Naive thymus-derived CD4-positive, alpha-beta T cell (primary cell): ENCODE data around the gene KLHL42. TPM values are rescaled to one million over a fixed set of nuclear protein-coding genes. Genes with fewer than 3 reads are reported as not detected.

ENCODE experiments used
- ATAC-seq: fragments of 150-1000 bp; cut with Tn5 transposase; 2 replicates; pipeline ENCODE4 v1.10.0; 2021; ENCODE audit warnings: mild to moderate bottlenecking, moderate library complexity
- CTCF ChIA-PET: fragments of 350-600 bp; sonication (Branson Sonifier 250); formaldehyde crosslinking; loops from one replicate; lab custom pipeline; 2021; ENCODE audit warnings: antibody characterized with exemption; lab: Charles Lee
- POLR2A ChIA-PET: fragments of 350-600 bp; sonication (Branson Sonifier 250); formaldehyde crosslinking; loops from one replicate; lab custom pipeline; 2021; ENCODE audit warnings: antibody characterized with exemption, inconsistent platforms; lab: Charles Lee
- DNase-seq, 9 donors: peaks; one replicate each; pipeline versions ENCODE4 v3.0.0 to v3.0.0-alpha.2; 2020 to 2022; ENCODE audit warnings: mixed read lengths in 1 of 9
- H3K27ac ChIP-seq: one replicate; pipeline ENCODE4 v1.7.0; 2013; ENCODE audit warnings: mild to moderate bottlenecking, low read depth, low read length, moderate library complexity
- H3K27me3 ChIP-seq, 2 donors: one replicate each; pipeline ENCODE4 v1.7.0; 2013; ENCODE audit warnings: low read length in 2 of 2, mild to moderate bottlenecking in 2 of 2, moderate library complexity in 2 of 2; ENCODE audit not compliant: control insufficient read depth in 2 of 2, insufficient read depth in 2 of 2
- H3K36me3 ChIP-seq, 3 experiments: 1 replicate in 2 of 3; 2 replicates in 1 of 3; pipeline ENCODE4 v1.7.0; 2013; ENCODE audit warnings: low read length in 3 of 3, mild to moderate bottlenecking in 3 of 3, moderate library complexity in 1 of 3; ENCODE audit not compliant: insufficient read depth in 3 of 3, control insufficient read depth in 2 of 3
- H3K4me1 ChIP-seq, 2 donors: one replicate each; pipeline ENCODE4 v1.7.0; 2013; ENCODE audit warnings: low read length in 2 of 2, mild to moderate bottlenecking in 2 of 2, moderate library complexity in 1 of 2; ENCODE audit not compliant: control insufficient read depth in 2 of 2, insufficient read depth in 2 of 2
- H3K4me3 ChIP-seq: 2 replicates; pipeline ENCODE4 v1.7.0; 2013; ENCODE audit warnings: mild to moderate bottlenecking, low read length
- H3K9me3 ChIP-seq, 3 experiments: 1 replicate in 2 of 3; 2 replicates in 1 of 3; pipeline ENCODE4 v1.7.0; 2013; ENCODE audit warnings: low read length in 3 of 3; ENCODE audit not compliant: control insufficient read depth in 2 of 3
- H3K27ac Mint-ChIP-seq, 9 donors: one replicate each; pipeline ENCODE4 v1.8.0; 2020 to 2022; ENCODE audit warnings: mixed read lengths in 9 of 9, mild to moderate bottlenecking in 8 of 9, moderate library complexity in 5 of 9, inconsistent platforms in 2 of 9
- H3K27me3 Mint-ChIP-seq, 5 donors: one replicate each; pipeline ENCODE4 v1.8.0; 2021 to 2022; ENCODE audit warnings: mixed read lengths in 5 of 5, mild to moderate bottlenecking in 1 of 5
- H3K36me3 Mint-ChIP-seq, 5 donors: one replicate each; pipeline ENCODE4 v1.8.0; 2020 to 2022; ENCODE audit warnings: mixed read lengths in 5 of 5, mild to moderate bottlenecking in 3 of 5, inconsistent platforms in 1 of 5
- H3K4me1 Mint-ChIP-seq, 7 donors: one replicate each; pipeline ENCODE4 v1.8.0; 2020 to 2022; ENCODE audit warnings: mixed read lengths in 7 of 7, mild to moderate bottlenecking in 3 of 7, inconsistent platforms in 1 of 7
- H3K4me3 Mint-ChIP-seq, 10 donors: one replicate each; pipeline ENCODE4 v1.8.0; 2020 to 2022; ENCODE audit warnings: mild to moderate bottlenecking in 10 of 10, mixed read lengths in 10 of 10, moderate library complexity in 6 of 10, inconsistent platforms in 2 of 10
- H3K9me3 Mint-ChIP-seq, 11 donors: one replicate each; pipeline ENCODE4 v1.8.0; 2020 to 2022; ENCODE audit warnings: mixed read lengths in 11 of 11, mild to moderate bottlenecking in 4 of 11, inconsistent platforms in 1 of 11, moderate library complexity in 1 of 11
- intact Hi-C, 2 donors: fragments of 100-400 bp; cut with micrococcal nuclease; formaldehyde crosslinking; loops; one replicate each; pipeline ENCODE4 v1.15.1; 2023
- polyA plus RNA-seq, 2 donors: library from polyadenylated mRNA; unstranded; fragments of 300-500 nt; fragmentation: Illumina TruSeq; gene quantifications; one replicate each; pipeline ENCODE4 v1.2.3, GENCODE V29; 2021
- total RNA-seq, 6 experiments: library from RNA in 5 of 6; stranded (reverse) in 5 of 6; gene quantifications; 1 replicate in 5 of 6; 2 replicates in 1 of 6; pipeline ENCODE4 v1.2.3 and lab custom pipeline; 2021 to 2026

Gene KLHL42
- total and polyA plus RNA-seq, 7 experiments from 2014 or later = 9.6 to 27.0 (median 16.9) TPM

- Histone ChIP-seq H3K4me3 (no peak overlapping the region), H3K9me3 (no peaks in the 10 kb centered on the region), H3K27me3 (no peaks in the 10 kb centered on the region), H3K36me3 (no peaks in the 10 kb centered on the region), H3K27ac (no peak overlapping the region), H3K4me1 (peaks cover 0 to 8% of the 10 kb centered on the region in 2 donors)
- DNase-seq (peak in 6 of 9 donors; percentile 7 to 66 (median 17)), ATAC-seq (peak; percentile 73)
- Mint-ChIP-seq H3K27me3 (peaks cover 0 to 51% (median 4%) of the 10 kb centered on the region in 5 donors), H3K36me3 (no peaks in the 10 kb centered on the region), H3K4me3 (peak overlapping the region in 8 of 10 donors; percentile 31 to 86 (median 66)), H3K27ac (peak overlapping the region in 6 of 9 donors; percentile 19 to 88 (median 74)), H3K9me3 (no peaks in the 10 kb centered on the region), H3K4me1 (peaks cover 0 to 34% (median 13%) of the 10 kb centered on the region in 7 donors)
- intact Hi-C loops = loop anchor here in 1 of 2 donors (1.0 to 5.0 kb wide), 3 partner anchors 42 to 370 kb away; partner anchors contain the start of genes CCDC91, KLHL42 and MANSC4
- ChIA-PET CTCF (interaction anchor here (0.5 to 3.8 kb wide), 16 partner anchors 12 to 1110 kb away, joined by 3 to 53 read pairs (median 3); no protein-coding TSS in a partner anchor), POLR2A (interaction anchor here (0.6 to 3.1 kb wide), 4 partner anchors 17 to 56 kb away, joined by 3 to 13 read pairs (median 4); partner anchors contain the start of genes KLHL42 and MANSC4)
Observed at GRCh38 chr12:27822076-27822712, 42.2 kb downstream of the KLHL42 start.

DNA sequence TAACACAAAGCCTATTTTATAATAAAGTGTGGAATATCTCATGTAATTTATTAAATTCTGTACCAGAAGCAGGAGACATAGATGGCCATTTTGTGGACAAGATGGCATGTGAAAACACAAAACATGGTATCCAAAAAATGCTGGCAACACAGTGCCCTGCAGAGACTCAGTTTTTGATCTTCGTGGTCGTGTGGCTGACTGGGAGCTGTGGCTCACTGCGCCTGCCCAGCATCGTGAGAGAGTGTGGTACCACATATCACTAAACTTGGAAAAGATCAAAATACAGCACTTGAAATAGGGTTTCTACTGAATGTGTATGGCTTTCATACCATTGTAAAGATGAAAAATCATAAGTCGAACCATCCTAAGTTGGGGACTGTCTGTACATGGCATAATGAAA, 43.0 kb downstream of the KLHL42 start:
- CTCF ChIA-PET = interaction anchor here (0.6 to 3.8 kb wide), 3 partner anchors 42 to 107 kb away, joined by 3 to 53 read pairs (median 4); no protein-coding TSS in a partner anchor
- H3K9me3 ChIP-seq = no peaks in the 10 kb centered on the region
- H3K27ac ChIP-seq = no peak overlapping the region
- H3K4me3 ChIP-seq = no peak overlapping the region
- no peaks in the 10 kb centered on the region for H3K9me3 Mint-ChIP-seq
- H3K27me3 Mint-ChIP-seq = peaks cover 0 to 48% (median 4%) of the 10 kb centered on the region in 5 donors
- no peaks in the 10 kb centered on the region for H3K36me3 ChIP-seq
- peak overlapping the region in 1 of 10 donors; percentile 7 for H3K4me3 Mint-ChIP-seq
- H3K27me3 ChIP-seq = no peaks in the 10 kb centered on the region
- H3K4me1 ChIP-seq = peaks cover 0 to 8% of the 10 kb centered on the region in 2 donors
- POLR2A ChIA-PET = interaction anchor here (1.0 to 3.1 kb wide), 2 partner anchors 43 kb away, joined by 4 to 13 read pairs; partner anchors contain the start of genes KLHL42 and MANSC4
- peak overlapping the region in 2 of 9 donors; percentile 38 to 88 for H3K27ac Mint-ChIP-seq
- H3K4me1 Mint-ChIP-seq = peaks cover 0 to 34% (median 13%) of the 10 kb centered on the region in 7 donors
- no peaks in the 10 kb centered on the region for H3K36me3 Mint-ChIP-seq
- DNase-seq (no peak), ATAC-seq (no peak)
- intact Hi-C loops = loop anchor here in 1 of 2 donors (5.0 kb wide), 2 partner anchors 114 to 369 kb away; partner anchors contain the start of gene CCDC91

- Histone ChIP-seq H3K4me1 (peaks cover 0 to 8% of the 10 kb centered on the region in 2 donors), H3K4me3 (no peak overlapping the region), H3K36me3 (no peaks in the 10 kb centered on the region), H3K27ac (no peak overlapping the region), H3K9me3 (no peaks in the 10 kb centered on the region), H3K27me3 (no peaks in the 10 kb centered on the region)
- no peaks in the 10 kb centered on the region for H3K36me3 Mint-ChIP-seq
- CTCF ChIA-PET = no interaction called here
- peak overlapping the region in 3 of 9 donors; percentile 48 to 75 (median 67) for H3K27ac Mint-ChIP-seq
- POLR2A ChIA-PET = interaction anchor here (0.9 to 1.0 kb wide), 2 partner anchors 43 to 45 kb away, joined by 3 to 4 read pairs; partner anchors contain the start of genes KLHL42 and MANSC4
- H3K4me3 Mint-ChIP-seq = peak overlapping the region in 2 of 10 donors; percentile 2 to 44
- no peak for ATAC-seq
- H3K27me3 Mint-ChIP-seq = peaks cover 0 to 44% (median 4%) of the 10 kb centered on the region in 5 donors
- H3K4me1 Mint-ChIP-seq = peaks cover 0 to 30% (median 13%) of the 10 kb centered on the region in 7 donors
- no peak for DNase-seq
- H3K9me3 Mint-ChIP-seq = no peaks in the 10 kb centered on the region
- intact Hi-C loops = loop anchor here in 1 of 2 donors (5.0 kb wide), 2 partner anchors 113 to 368 kb away; partner anchors contain the start of gene CCDC91
Observed at GRCh38 chr12:27824126-27824842, 44.3 kb downstream of the KLHL42 start.

DNA sequence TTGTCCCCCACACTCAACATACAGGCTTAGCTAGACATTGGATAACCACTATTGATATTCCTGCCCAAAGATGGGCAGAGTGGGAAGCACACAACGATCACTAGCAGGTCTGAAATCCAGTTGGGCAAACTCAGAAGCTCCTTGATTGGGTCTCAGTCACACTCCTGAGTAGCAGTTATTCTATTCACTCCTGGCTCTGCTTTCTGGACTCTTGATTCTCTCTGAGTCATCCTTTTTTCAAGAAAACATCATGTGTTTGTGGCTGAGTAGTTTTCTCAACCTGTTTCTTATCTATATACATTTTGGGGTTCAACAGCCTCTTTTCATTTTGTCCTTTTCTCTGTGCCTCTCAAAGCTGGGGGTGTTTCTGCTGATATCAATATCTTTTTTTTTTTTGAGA, 46.0 kb downstream of the KLHL42 start:
- H3K9me3 Mint-ChIP-seq = no peaks in the 10 kb centered on the region
- H3K36me3 Mint-ChIP-seq = no peaks in the 10 kb centered on the region
- intact Hi-C loops = no loop called here
- POLR2A ChIA-PET = no interaction called here
- no peaks in the 10 kb centered on the region for H3K36me3 ChIP-seq
- no peaks in the 10 kb centered on the region for H3K27me3 ChIP-seq
- no peak for ATAC-seq
- H3K27me3 Mint-ChIP-seq = peaks cover 0 to 44% (median 4%) of the 10 kb centered on the region in 5 donors
- H3K4me1 Mint-ChIP-seq = peaks cover 0 to 29% (median 12%) of the 10 kb centered on the region in 7 donors
- peak overlapping the region in 1 of 9 donors; percentile 64 for H3K27ac Mint-ChIP-seq
- no peak overlapping the region for H3K4me3 ChIP-seq
- H3K27ac ChIP-seq = no peak overlapping the region
- no peak for DNase-seq
- peaks cover 0 to 8% of the 10 kb centered on the region in 2 donors for H3K4me1 ChIP-seq
- H3K4me3 Mint-ChIP-seq = no peak overlapping the region
- H3K9me3 ChIP-seq = no peaks in the 10 kb centered on the region
- CTCF ChIA-PET = no interaction called here

DNA sequence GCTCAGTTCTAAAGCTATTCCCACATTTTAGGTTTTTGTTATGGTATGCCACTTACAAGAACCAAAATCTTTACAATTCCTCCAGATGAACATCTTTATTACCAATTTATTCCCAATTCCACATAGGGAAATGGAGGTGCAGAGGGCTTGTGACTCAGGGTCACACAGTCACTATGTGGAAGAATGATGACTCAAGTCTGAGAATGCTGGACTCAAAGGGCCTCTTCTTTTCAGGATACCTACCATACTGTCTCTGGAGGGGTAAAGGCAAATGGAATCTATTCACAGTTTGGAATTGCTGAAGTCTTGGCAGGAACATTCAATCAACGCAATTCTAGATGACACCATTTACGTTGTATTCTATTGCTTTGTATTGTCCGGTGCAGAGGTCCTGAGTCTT, 48.2 kb downstream of the KLHL42 start:
- intact Hi-C loops = no loop called here
- no peaks in the 10 kb centered on the region for H3K36me3 ChIP-seq
- Mint-ChIP-seq H3K9me3 (no peaks in the 10 kb centered on the region), H3K36me3 (no peaks in the 10 kb centered on the region), H3K27ac (no peak overlapping the region), H3K27me3 (peaks cover 0 to 44% (median 4%) of the 10 kb centered on the region in 5 donors), H3K4me1 (peaks cover 0 to 10% (median 5%) of the 10 kb centered on the region in 7 donors), H3K4me3 (no peak overlapping the region)
- POLR2A ChIA-PET = no interaction called here
- no peaks in the 10 kb centered on the region for H3K27me3 ChIP-seq
- DNase-seq (no peak), ATAC-seq (no peak)
- no peaks in the 10 kb centered on the region for H3K9me3 ChIP-seq
- CTCF ChIA-PET = no interaction called here
- no peaks in the 10 kb centered on the region for H3K4me1 ChIP-seq
- H3K4me3 ChIP-seq = no peak overlapping the region
- H3K27ac ChIP-seq = no peak overlapping the region

- no peak overlapping the region for H3K27ac Mint-ChIP-seq
- no peaks in the 10 kb centered on the region for H3K9me3 Mint-ChIP-seq
- Histone ChIP-seq H3K4me3 (no peak overlapping the region), H3K9me3 (no peaks in the 10 kb centered on the region), H3K4me1 (no peaks in the 10 kb centered on the region), H3K27me3 (no peaks in the 10 kb centered on the region), H3K27ac (no peak overlapping the region), H3K36me3 (no peaks in the 10 kb centered on the region)
- H3K27me3 Mint-ChIP-seq = peaks cover 0 to 6% (median 0%) of the 10 kb centered on the region in 5 donors
- ChIA-PET CTCF (no interaction called here), POLR2A (no interaction called here)
- no peaks in the 10 kb centered on the region for H3K4me1 Mint-ChIP-seq
- H3K36me3 Mint-ChIP-seq = no peaks in the 10 kb centered on the region
- intact Hi-C loops = no loop called here
- no peak overlapping the region for H3K4me3 Mint-ChIP-seq
- ATAC-seq = no peak
- DNase-seq = no peak
Observed at GRCh38 chr12:27838543-27839185, 58.6 kb downstream of the KLHL42 start.
